Measurements from ENCODE around the gene AS3MT. TPM values are rescaled to one million over a fixed set of nuclear protein-coding genes. Genes with fewer than 3 reads are reported as not detected.
"Not testable (repeated sequence)": the region's sequence is repeated elsewhere in the genome, so short reads cannot be mapped to it uniquely, and the experiment has no call there.

Gene AS3MT
- total RNA-seq: 1 to 10 TPM; 4.0 to 4.7 TPM

GRCh38 chr10:102869258-102870198 lies at the start of gene AS3MT:
AS3MT (plus strand) TSS chr10:102869470; CDS start chr10:102869593, 123 bp downstream.
- peak within 1 kb of the TSS in 2 of 4 donors; percentile 30 to 35 for H3K27ac ChIP-seq
- ATAC-seq (peak; percentile 83), DNase-seq (peak; percentile 27 to 53 (median 36))
- intact Hi-C loops (cut with DNase I): no loop called here
- no peaks in the 10 kb centered on the region for H3K36me3 ChIP-seq (replicated peaks in 1 of 2; ENCODE audit: insufficient read depth in 1 of 2, low read depth in 2 of 2)
- TF ChIP-seq CTCF (IDR thresholded peaks at IDR 0.05): no peak
- TF ChIP-seq POLR2A (IDR thresholded peaks at IDR 0.05): peak in 2 of 3 donors; percentile 28 to 50
- no peaks in the 10 kb centered on the region for H3K9me3 ChIP-seq
- H3K27me3 ChIP-seq: no peaks in the 10 kb centered on the region
- H3K4me3 ChIP-seq: peak within 1 kb of the TSS; percentile 3 to 31
- WGBS, 2 donors: 1 to 3% methylated on average over 21 to 63 of the region's 63 CpGs
- H3K4me1 ChIP-seq: peaks cover 13% of the 10 kb centered on the region

- H3K4me1 ChIP-seq; H3K9me3 ChIP-seq; H3K4me3 ChIP-seq; intact Hi-C loops (cut with DNase I); H3K27ac ChIP-seq; DNase-seq; H3K27me3 ChIP-seq; H3K36me3 ChIP-seq (replicated peaks in 1 of 2; ENCODE audit: insufficient read depth in 1 of 2, low read depth in 2 of 2); ATAC-seq: not testable (repeated sequence)
- 94% methylated on average over 5 of the region's 5 CpGs for WGBS, 2 donors
Observed at GRCh38 chr10:102820008-102820407, 49.3 kb upstream of the AS3MT start.

GRCh38 chr10:102822222-102822621 lies 47.0 kb upstream of the AS3MT start:
- no peaks in the 10 kb centered on the region for H3K27me3 ChIP-seq
- intact Hi-C loops (cut with DNase I): no loop called here

GRCh38 chr10:102824664-102825063 lies 44.6 kb upstream of the AS3MT start:
- intact Hi-C loops (cut with DNase I): no loop called here
- no peak overlapping the region for H3K4me3 ChIP-seq
- no peaks in the 10 kb centered on the region for H3K4me1 ChIP-seq
- ATAC-seq (no peak), DNase-seq (no peak)
- H3K9me3 ChIP-seq: no peaks in the 10 kb centered on the region
- no peaks in the 10 kb centered on the region for H3K27me3 ChIP-seq
- no peak for TF ChIP-seq CTCF (IDR thresholded peaks at IDR 0.05)
- TF ChIP-seq POLR2A (IDR thresholded peaks at IDR 0.05): no peak
- H3K27ac ChIP-seq: no peak overlapping the region
- no peaks in the 10 kb centered on the region for H3K36me3 ChIP-seq (replicated peaks in 1 of 2; ENCODE audit: insufficient read depth in 1 of 2, low read depth in 2 of 2)
- WGBS, 2 donors: 86 to 100% methylated on average over 2 to 4 of the region's 4 CpGs

More at GRCh38 chr10:102822222-102822621, 47.0 kb upstream of the AS3MT start:
- WGBS, 2 donors: 83 to 86% methylated on average over 6 to 9 of the region's 12 CpGs
- TF ChIP-seq POLR2A (IDR thresholded peaks at IDR 0.05) (no peak), CTCF (IDR thresholded peaks at IDR 0.05) (no peak)
- DNase-seq (no peak), ATAC-seq (no peak)
- no peak overlapping the region for H3K27ac ChIP-seq
- H3K36me3 ChIP-seq (replicated peaks in 1 of 2; ENCODE audit: insufficient read depth in 1 of 2, low read depth in 2 of 2): no peaks in the 10 kb centered on the region
- no peak overlapping the region for H3K4me3 ChIP-seq
- H3K9me3 ChIP-seq: no peaks in the 10 kb centered on the region
- H3K4me1 ChIP-seq: no peaks in the 10 kb centered on the region

GRCh38 chr10:102826148-102826796 lies 43.0 kb upstream of the AS3MT start:
- intact Hi-C loops (cut with DNase I): no loop called here
- H3K27ac ChIP-seq: no peak overlapping the region
- 69 to 86% methylated on average over 6 to 9 of the region's 9 CpGs for WGBS, 2 donors
- ATAC-seq (no peak), DNase-seq (no peak)
- H3K4me3 ChIP-seq: no peak overlapping the region
- TF ChIP-seq POLR2A (IDR thresholded peaks at IDR 0.05) (no peak), CTCF (IDR thresholded peaks at IDR 0.05) (no peak)
- H3K4me1 ChIP-seq: no peaks in the 10 kb centered on the region
- no peaks in the 10 kb centered on the region for H3K9me3 ChIP-seq
- H3K27me3 ChIP-seq: no peaks in the 10 kb centered on the region
- no peaks in the 10 kb centered on the region for H3K36me3 ChIP-seq (replicated peaks in 1 of 2; ENCODE audit: insufficient read depth in 1 of 2, low read depth in 2 of 2)
